ENCODE data around the gene NQO1. TPM values are rescaled to one million over a fixed set of nuclear protein-coding genes. Genes with fewer than 3 reads are reported as not detected.

Gene NQO1
- polyA plus RNA-seq, 1 donor (not counting 4 experiments of a cell fraction or from before 2014, with no cell fraction given): 166 TPM

GRCh38 chr16:69693916-69694315 is 32.4 kb downstream of the NQO1 start:
- H3K9ac ChIP-seq (ENCODE audit: control insufficient read depth, extremely low read depth, insufficient read depth, low read length): no peak overlapping the region
- H3K36me3 ChIP-seq (ENCODE audit: control insufficient read depth in 2 of 2, extremely low read depth in 1 of 2, insufficient read depth in 2 of 2, low read length in 2 of 2): peaks cover 31 to 54% of the 10 kb centered on the region in 2 experiments
- TF ChIP-seq EZH2 (IDR thresholded peaks at IDR 0.05; ENCODE audit: low read length): no peak
- TF ChIP-seq, protein P1, sequence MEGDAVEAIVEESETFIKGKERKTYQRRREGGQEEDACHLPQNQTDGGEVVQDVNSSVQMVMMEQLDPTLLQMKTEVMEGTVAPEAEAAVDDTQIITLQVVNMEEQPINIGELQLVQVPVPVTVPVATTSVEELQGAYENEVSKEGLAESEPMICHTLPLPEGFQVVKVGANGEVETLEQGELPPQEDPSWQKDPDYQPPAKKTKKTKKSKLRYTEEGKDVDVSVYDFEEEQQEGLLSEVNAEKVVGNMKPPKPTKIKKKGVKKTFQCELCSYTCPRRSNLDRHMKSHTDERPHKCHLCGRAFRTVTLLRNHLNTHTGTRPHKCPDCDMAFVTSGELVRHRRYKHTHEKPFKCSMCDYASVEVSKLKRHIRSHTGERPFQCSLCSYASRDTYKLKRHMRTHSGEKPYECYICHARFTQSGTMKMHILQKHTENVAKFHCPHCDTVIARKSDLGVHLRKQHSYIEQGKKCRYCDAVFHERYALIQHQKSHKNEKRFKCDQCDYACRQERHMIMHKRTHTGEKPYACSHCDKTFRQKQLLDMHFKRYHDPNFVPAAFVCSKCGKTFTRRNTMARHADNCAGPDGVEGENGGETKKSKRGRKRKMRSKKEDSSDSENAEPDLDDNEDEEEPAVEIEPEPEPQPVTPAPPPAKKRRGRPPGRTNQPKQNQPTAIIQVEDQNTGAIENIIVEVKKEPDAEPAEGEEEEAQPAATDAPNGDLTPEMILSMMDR (optimal IDR thresholded peaks at IDR 0.05 in 1 of 3, IDR thresholded peaks at IDR 0.05 in 1 of 3, conservative IDR thresholded peaks at IDR 0.05 in 1 of 3; ENCODE audit: extremely low read depth in 1 of 3, insufficient read depth in 2 of 3, low read length in 3 of 3): no peak
- DNase-seq (ENCODE audit: low read depth, low spot score) (no peak), FAIRE-seq (no peak)
- no peaks in the 10 kb centered on the region for H3K9me3 ChIP-seq (ENCODE audit: control insufficient read depth, low read depth, low read length)
- no peak overlapping the region for H3K27ac ChIP-seq (ENCODE audit: control insufficient read depth, insufficient read depth, low read length)
- no peaks in the 10 kb centered on the region for H3K4me1 ChIP-seq (ENCODE audit: control insufficient read depth, extremely low read depth, insufficient read depth, low read length)
- no peaks in the 10 kb centered on the region for H3K9me1 ChIP-seq (ENCODE audit: control insufficient read depth, extremely low read depth, insufficient read depth, low read length)
- no peak overlapping the region for H3K4me3 ChIP-seq (ENCODE audit: control insufficient read depth in 2 of 3, extremely low read depth in 1 of 3, insufficient read depth in 2 of 3, low read depth in 1 of 3, low read length in 3 of 3)
- H4K20me1 ChIP-seq (ENCODE audit: control insufficient read depth, extremely low read depth, insufficient read depth, low read length): no peaks in the 10 kb centered on the region
- dilution Hi-C loops (cut with MboI; ENCODE audit: extremely low pct_ligation_motif_present, low sequenced_read_pairs): no loop called here
- no peak overlapping the region for H2AFZ ChIP-seq (ENCODE audit: control insufficient read depth, low read length)
- no peak overlapping the region for H3K4me2 ChIP-seq (ENCODE audit: control insufficient read depth, extremely low read depth, insufficient read depth, low read depth, low read length)
- H3K27me3 ChIP-seq (ENCODE audit: control insufficient read depth, extremely low read depth, insufficient read depth, low read length): no peaks in the 10 kb centered on the region
- peaks cover 7% of the 10 kb centered on the region for H3K79me2 ChIP-seq (ENCODE audit: control insufficient read depth, insufficient read depth, low read length)

DNA sequence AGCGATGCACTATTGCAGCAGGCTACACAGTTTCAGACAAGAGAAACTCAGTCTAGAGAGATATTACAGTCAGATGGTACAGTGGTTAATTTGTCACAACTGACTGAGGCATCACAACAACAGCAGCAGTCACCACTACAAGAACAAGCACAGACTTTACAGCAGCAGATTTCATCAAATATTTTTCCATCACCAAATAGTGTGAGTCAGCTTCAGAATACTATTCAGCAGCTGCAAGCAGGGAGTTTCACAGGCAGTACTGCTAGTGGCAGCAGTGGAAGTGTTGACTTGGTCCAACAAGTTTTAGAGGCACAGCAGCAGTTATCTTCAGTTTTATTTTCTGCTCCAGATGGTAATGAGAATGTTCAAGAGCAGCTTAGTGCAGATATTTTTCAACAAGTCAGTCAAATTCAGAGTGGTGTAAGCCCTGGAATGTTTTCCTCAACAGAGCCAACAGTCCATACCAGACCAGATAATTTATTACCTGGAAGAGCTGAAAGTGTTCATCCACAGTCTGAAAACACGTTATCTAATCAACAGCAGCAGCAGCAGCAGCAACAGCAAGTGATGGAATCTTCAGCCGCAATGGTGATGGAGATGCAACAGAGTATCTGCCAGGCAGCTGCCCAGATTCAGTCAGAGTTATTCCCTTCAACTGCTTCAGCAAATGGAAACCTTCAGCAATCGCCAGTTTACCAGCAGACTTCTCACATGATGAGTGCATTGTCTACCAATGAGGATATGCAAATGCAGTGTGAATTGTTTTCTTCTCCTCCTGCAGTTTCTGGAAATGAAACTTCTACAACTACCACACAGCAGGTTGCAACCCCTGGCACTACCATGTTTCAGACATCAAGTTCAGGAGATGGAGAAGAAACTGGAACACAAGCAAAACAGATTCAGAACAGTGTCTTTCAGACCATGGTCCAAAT is 34.1 kb downstream of the NQO1 start:
- FAIRE-seq (no peak), DNase-seq (ENCODE audit: low read depth, low spot score) (no peak)
- TF ChIP-seq, protein P1 (optimal IDR thresholded peaks at IDR 0.05 in 1 of 3, IDR thresholded peaks at IDR 0.05 in 1 of 3, conservative IDR thresholded peaks at IDR 0.05 in 1 of 3; ENCODE audit: extremely low read depth in 1 of 3, insufficient read depth in 2 of 3, low read length in 3 of 3): no peak
- no peak for TF ChIP-seq EZH2 (IDR thresholded peaks at IDR 0.05; ENCODE audit: low read length)
- Histone ChIP-seq H2AFZ (ENCODE audit: control insufficient read depth, low read length) (no peak overlapping the region), H4K20me1 (ENCODE audit: control insufficient read depth, extremely low read depth, insufficient read depth, low read length) (no peaks in the 10 kb centered on the region), H3K4me1 (ENCODE audit: control insufficient read depth, extremely low read depth, insufficient read depth, low read length) (no peaks in the 10 kb centered on the region), H3K79me2 (ENCODE audit: control insufficient read depth, insufficient read depth, low read length) (peaks cover 2% of the 10 kb centered on the region), H3K27ac (ENCODE audit: control insufficient read depth, insufficient read depth, low read length) (no peak overlapping the region), H3K36me3 (ENCODE audit: control insufficient read depth in 2 of 2, extremely low read depth in 1 of 2, insufficient read depth in 2 of 2, low read length in 2 of 2) (peaks cover 31 to 48% of the 10 kb centered on the region in 2 experiments), H3K9me1 (ENCODE audit: control insufficient read depth, extremely low read depth, insufficient read depth, low read length) (no peaks in the 10 kb centered on the region), H3K4me2 (ENCODE audit: control insufficient read depth, extremely low read depth, insufficient read depth, low read depth, low read length) (no peak overlapping the region), H3K9me3 (ENCODE audit: control insufficient read depth, low read depth, low read length) (no peaks in the 10 kb centered on the region), H3K9ac (ENCODE audit: control insufficient read depth, extremely low read depth, insufficient read depth, low read length) (no peak overlapping the region), H3K27me3 (ENCODE audit: control insufficient read depth, extremely low read depth, insufficient read depth, low read length) (no peaks in the 10 kb centered on the region), H3K4me3 (ENCODE audit: control insufficient read depth in 2 of 3, extremely low read depth in 1 of 3, insufficient read depth in 2 of 3, low read depth in 1 of 3, low read length in 3 of 3) (no peak overlapping the region)
- dilution Hi-C loops (cut with MboI; ENCODE audit: extremely low pct_ligation_motif_present, low sequenced_read_pairs): no loop called here
